WTC11 (cell line): Measurements from ENCODE around the gene NLRP4.

Source experiments
- ETV6 ChIP-seq: sonication (generic); formaldehyde crosslinking; IDR thresholded peaks from 2 replicates; pipeline ENCODE4 v1.8.1; 2022; ENCODE audit warnings: mild to moderate bottlenecking, missing genetic modification reagents
- FOXJ3 ChIP-seq: sonication (generic); formaldehyde crosslinking; IDR thresholded peaks from 2 replicates; pipeline ENCODE4 v1.9.0; 2021; ENCODE audit warnings: missing genetic modification reagents, mild to moderate bottlenecking, borderline replicate concordance

- TF ChIP-seq FOXJ3 (CRISPR knock-in tag) (no peak), ETV6 (no peak)
Measured at GRCh38 chr19:55831846-55832245, 4.5 kb upstream of the NLRP4 start, which contains the start of gene NLRP11.
